Spleen (tissue), 13 donors: ENCODE data around the gene TTC28. TPM values are rescaled to one million over a fixed set of nuclear protein-coding genes. Genes with fewer than 3 reads are reported as not detected.
"Not testable (repeated sequence)": the region's sequence is repeated elsewhere in the genome, so short reads cannot be mapped to it uniquely, and the experiment has no call there.

Experiments used
- DNase-seq: peaks from one replicate; pipeline ENCODE4 v3.0.0-alpha.2; 2020
- H3K27ac ChIP-seq, 8 donors: fragments of 200-600 bp; sonication (generic) in 7 of 8; 1 replicate in 4 of 8; 2 replicates in 4 of 8; pipeline versions ENCODE4 v1.5.0 to v1.8.0; 2016 to 2021; ENCODE audit warnings: inconsistent platforms in 4 of 8, mild to moderate bottlenecking in 4 of 8, moderate library complexity in 1 of 8
- H3K27me3 ChIP-seq, 7 donors: fragments of 200-600 bp; sonication (generic) in 6 of 7; replicated peaks in 1 of 7; 1 replicate in 4 of 7; 2 replicates in 3 of 7; pipeline versions ENCODE4 v1.5.0 to v1.8.0; 2016 to 2021; ENCODE audit warnings: inconsistent platforms in 3 of 7, mild to moderate bottlenecking in 1 of 7
- H3K36me3 ChIP-seq, 6 donors: fragments of 200-600 bp; sonication (generic) in 5 of 6; 1 replicate in 4 of 6; 2 replicates in 2 of 6; pipeline versions ENCODE4 v1.5.0 to v1.8.0; 2016 to 2021; ENCODE audit warnings: inconsistent platforms in 2 of 6
- H3K4me1 ChIP-seq, 6 donors: fragments of 200-600 bp; sonication (generic) in 5 of 6; 1 replicate in 3 of 6; 2 replicates in 3 of 6; pipeline versions ENCODE4 v1.5.0 to v1.8.0; 2016 to 2021; ENCODE audit warnings: inconsistent platforms in 3 of 6
- H3K4me3 ChIP-seq, 8 donors: fragments of 200-600 bp; sonication (generic) in 7 of 8; 1 replicate in 4 of 8; 2 replicates in 4 of 8; pipeline versions ENCODE4 v1.5.0 to v1.8.0; 2016 to 2021; ENCODE audit warnings: inconsistent platforms in 4 of 8, mild to moderate bottlenecking in 4 of 8, moderate library complexity in 2 of 8
- H3K9me3 ChIP-seq, 8 donors: fragments of 200-600 bp; sonication (generic) in 7 of 8; 1 replicate in 4 of 8; 2 replicates in 4 of 8; pipeline versions ENCODE4 v1.5.0 to v1.8.0; 2016 to 2021; ENCODE audit warnings: inconsistent platforms in 4 of 8
- POLR2A ChIP-seq, 3 donors: fragments of 450-650 bp; IDR thresholded peaks; one replicate each; pipeline ENCODE4 v1.5.1; 2017; ENCODE audit warnings: antibody characterized with exemption in 3 of 3, mild to moderate bottlenecking in 1 of 3
- POLR2AphosphoS5 ChIP-seq, 3 donors: sonication (generic); formaldehyde crosslinking; IDR thresholded peaks; one replicate each; pipeline ENCODE4 v1.5.1; 2017; ENCODE audit warnings: antibody characterized with exemption in 3 of 3
- WGBS, 5 donors: extraction: QIAGEN DNeasy Blood & Tissue Kit in 3 of 5; methylation state at CpG; one replicate each; pipeline versions ENCODE4 v1.1.5 to v1.1.7; 2013 to 2018; 5-methylcytosine and 5-hydroxymethylcytosine counted together
- intact Hi-C: fragments of 100-400 bp; cut with DNase I; formaldehyde crosslinking; loops from one replicate; pipeline ENCODE4 v1.15.0; 2023; ENCODE audit warnings: low total_unique reads
- long read RNA-seq, 2 donors: transcript quantifications; one replicate each; lab custom pipeline, GENCODE V29; 2026
- polyA plus RNA-seq, 3 donors: library from polyadenylated mRNA; stranded (reverse); fragments of 200-250 nt; gene quantifications; one replicate each; pipeline ENCODE4 v1.2.1, GENCODE V29; 2013
- total RNA-seq, 7 donors: library from RNA; depleted of rRNA in 3 of 7; stranded (reverse); fragments of >200 nt in 3 of 7; fragmentation: NEBNext Ultra II Directional in 4 of 7; extraction: Animal tissue kit (Norgen Biotek cat#: 25700) in 4 of 7; gene quantifications; one replicate each; pipeline versions ENCODE4 v1.1.0 to v1.2.1, GENCODE V29; 2016 to 2021
- TF ChIP-seq, protein P1 (sequence below), 11 experiments: fragments of 200-600 bp in 7 of 11; fragments of 450-650 bp in 4 of 11; sonication (generic) in 4 of 11; IDR thresholded peaks in 8 of 11; conservative IDR thresholded peaks in 3 of 11; 1 replicate in 7 of 11; 2 replicates in 4 of 11; pipeline versions ENCODE4 v1.4.0 to v1.8.0; 2016 to 2021; ENCODE audit warnings: antibody characterized with exemption in 11 of 11, inconsistent platforms in 4 of 11, mild to moderate bottlenecking in 1 of 11
- donor health status: healthy with polysubstance abuse.
- donor health status: DM: no; HTN: no; CAD: no; lungs with moderate emphysema.
- donor health status: DM: no; HTN: no; CAD: no.
- donor health status: Bipolar disorder and iron deficiency.
- donor health status: healthy.
- donor health status: DM: no; HTN: no; CAD: no.
- donor health status: DM: yes; HTN: yes; CAD: no.

TTC28 gene
- total RNA-seq (10 to 100 TPM; 22.6 to 69.0 (median 39.5) TPM), polyA plus RNA-seq (1 to 10 TPM in 1 of 3 donors, under 1 TPM in 2; 0.62 to 2.8 (median 0.76) TPM)
- long read RNA-seq, donor 1, partial matches to known transcripts: 0 of 4 reads
- long read RNA-seq, donor 1, other reads (novel, unspliced or antisense): 0 of 4 reads
- long read RNA-seq, donor 2, partial matches to known transcripts: 0 of 1 reads
- long read RNA-seq, donor 2, other reads (novel, unspliced or antisense): 0 of 1 reads

DNA sequence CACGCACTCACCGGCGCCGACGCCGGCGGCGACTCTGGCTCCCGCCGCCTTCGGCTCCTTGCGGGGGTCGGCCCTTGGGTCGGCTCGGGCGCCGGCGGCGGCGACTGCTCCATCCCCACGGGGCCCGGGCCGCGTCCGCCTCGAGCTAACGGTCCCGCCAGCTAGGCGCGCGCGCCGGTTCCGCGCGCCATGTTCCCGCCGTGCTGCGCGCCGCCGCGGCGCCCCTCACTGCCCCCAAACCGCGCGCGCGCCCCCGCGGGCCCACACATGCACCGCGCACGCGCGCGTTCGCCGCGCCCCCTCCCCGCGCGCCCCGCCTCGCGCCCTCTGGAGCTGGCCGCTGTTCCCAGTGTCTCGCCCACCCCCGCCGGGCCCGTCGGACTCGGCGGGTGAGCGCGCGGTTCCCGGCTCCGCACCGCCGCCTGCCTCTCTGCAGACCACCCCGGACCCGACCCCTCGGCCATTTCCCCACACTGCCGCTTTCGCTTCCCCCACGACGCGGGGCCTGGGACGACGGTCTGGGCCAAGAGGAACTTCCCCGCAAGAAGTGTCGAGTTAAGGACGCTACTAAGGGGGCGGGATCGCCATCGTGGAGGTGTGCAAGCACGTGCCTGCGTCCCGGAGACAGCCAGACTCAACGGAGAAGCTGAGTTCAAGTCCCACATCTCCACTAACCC, at the start of gene TTC28:
TSS of gene TTC28 (minus strand) at position 230 of the 677 bp plus-strand sequence. CDS start at position 113, 117 bp downstream.
- Histone ChIP-seq H3K4me1 (peaks cover 0 to 31% (median 16%) of the 10 kb centered on the region in 6 donors), H3K27ac (peak within 1 kb of the TSS in 7 of 8 donors; percentile 36 to 78 (median 71)), H3K27me3 (peaks cover 0 to 62% (median 9%) of the 10 kb centered on the region in 7 donors), H3K4me3 (peak within 1 kb of the TSS; percentile 48 to 77 (median 57))
- H3K36me3 ChIP-seq, intact Hi-C loops, H3K9me3 ChIP-seq: not testable (repeated sequence)
- 1 to 5% (median 3%) methylated on average over 13 to 101 of the region's 101 CpGs for WGBS, 5 donors
- TF ChIP-seq POLR2AphosphoS5 (IDR thresholded peaks at IDR 0.05): peak in 2 of 3 donors; percentile 29
- DNase-seq: peak; percentile 88

DNA sequence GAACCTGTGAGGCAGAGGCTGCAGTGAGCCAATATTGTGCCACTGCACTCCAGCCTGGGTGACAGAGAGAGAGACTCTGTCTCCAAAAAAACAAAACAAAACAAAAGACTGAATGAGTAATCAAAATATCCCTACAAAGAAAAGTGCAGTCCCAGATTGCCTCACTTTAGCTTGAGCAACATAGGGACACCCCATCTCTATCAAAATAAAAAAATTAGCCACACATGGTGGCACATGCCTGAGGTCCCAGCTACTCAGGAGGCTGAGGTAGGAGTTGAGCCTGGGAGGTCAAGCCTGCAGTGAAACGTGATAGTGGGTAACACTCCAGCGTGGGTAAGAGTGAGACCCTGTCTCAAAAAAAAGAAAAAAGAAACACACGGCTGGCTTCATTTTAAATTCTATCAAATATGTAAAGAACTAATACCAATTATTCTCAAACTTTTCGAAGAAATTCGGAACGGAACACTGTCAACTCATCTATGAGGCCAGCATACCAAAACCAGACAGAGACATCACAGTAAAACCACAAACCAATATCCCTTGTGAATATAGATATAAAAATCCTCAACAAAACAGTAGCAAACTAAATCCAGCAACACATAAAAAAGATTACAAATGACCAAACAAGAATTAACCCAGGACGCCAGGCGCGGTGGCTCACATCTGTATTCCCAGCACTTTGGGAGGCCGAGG, 49.1 kb upstream of the TTC28 start:
- no peak overlapping the region for H3K27ac ChIP-seq
- no peaks in the 10 kb centered on the region for H3K27me3 ChIP-seq
- no peaks in the 10 kb centered on the region for H3K4me1 ChIP-seq
- intact Hi-C loops: no loop called here
- 87 to 91% (median 89%) methylated on average over 10 of the region's 10 CpGs for WGBS, 5 donors
- peaks cover 0 to 67% (median 21%) of the 10 kb centered on the region in 6 donors for H3K36me3 ChIP-seq
- DNase-seq: no peak
- H3K9me3 ChIP-seq: no peaks in the 10 kb centered on the region
- no peak overlapping the region for H3K4me3 ChIP-seq
- TF ChIP-seq POLR2AphosphoS5 (IDR thresholded peaks at IDR 0.05) (no peak), POLR2A (IDR thresholded peaks at IDR 0.05) (no peak)
- TF ChIP-seq, protein P1, sequence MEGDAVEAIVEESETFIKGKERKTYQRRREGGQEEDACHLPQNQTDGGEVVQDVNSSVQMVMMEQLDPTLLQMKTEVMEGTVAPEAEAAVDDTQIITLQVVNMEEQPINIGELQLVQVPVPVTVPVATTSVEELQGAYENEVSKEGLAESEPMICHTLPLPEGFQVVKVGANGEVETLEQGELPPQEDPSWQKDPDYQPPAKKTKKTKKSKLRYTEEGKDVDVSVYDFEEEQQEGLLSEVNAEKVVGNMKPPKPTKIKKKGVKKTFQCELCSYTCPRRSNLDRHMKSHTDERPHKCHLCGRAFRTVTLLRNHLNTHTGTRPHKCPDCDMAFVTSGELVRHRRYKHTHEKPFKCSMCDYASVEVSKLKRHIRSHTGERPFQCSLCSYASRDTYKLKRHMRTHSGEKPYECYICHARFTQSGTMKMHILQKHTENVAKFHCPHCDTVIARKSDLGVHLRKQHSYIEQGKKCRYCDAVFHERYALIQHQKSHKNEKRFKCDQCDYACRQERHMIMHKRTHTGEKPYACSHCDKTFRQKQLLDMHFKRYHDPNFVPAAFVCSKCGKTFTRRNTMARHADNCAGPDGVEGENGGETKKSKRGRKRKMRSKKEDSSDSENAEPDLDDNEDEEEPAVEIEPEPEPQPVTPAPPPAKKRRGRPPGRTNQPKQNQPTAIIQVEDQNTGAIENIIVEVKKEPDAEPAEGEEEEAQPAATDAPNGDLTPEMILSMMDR (IDR thresholded peaks at IDR 0.05 in 8 of 11, conservative IDR thresholded peaks at IDR 0.05 in 3 of 11): no peak

- 93 to 100% (median 95%) methylated on average over 1 of the region's 1 CpG for WGBS, 5 donors
- TF ChIP-seq, protein P1 (IDR thresholded peaks at IDR 0.05 in 8 of 11, conservative IDR thresholded peaks at IDR 0.05 in 3 of 11): no peak
- TF ChIP-seq POLR2A (IDR thresholded peaks at IDR 0.05): no peak
- no peak for TF ChIP-seq POLR2AphosphoS5 (IDR thresholded peaks at IDR 0.05)
- no peaks in the 10 kb centered on the region for H3K27me3 ChIP-seq
- peaks cover 0 to 67% (median 18%) of the 10 kb centered on the region in 6 donors for H3K36me3 ChIP-seq
- H3K27ac ChIP-seq: no peak overlapping the region
- no peak overlapping the region for H3K4me3 ChIP-seq
- no peaks in the 10 kb centered on the region for H3K4me1 ChIP-seq
- no peak for DNase-seq
- intact Hi-C loops: no loop called here
- H3K9me3 ChIP-seq: no peaks in the 10 kb centered on the region
Observed at GRCh38 chr22:28728002-28728401, 48.4 kb upstream of the TTC28 start.

GRCh38 chr22:28718044-28718443, 38.4 kb upstream of the TTC28 start:
- no peak for DNase-seq
- TF ChIP-seq, protein P1 (IDR thresholded peaks at IDR 0.05 in 8 of 11, conservative IDR thresholded peaks at IDR 0.05 in 3 of 11): no peak
- no peak for TF ChIP-seq POLR2A (IDR thresholded peaks at IDR 0.05)
- TF ChIP-seq POLR2AphosphoS5 (IDR thresholded peaks at IDR 0.05): no peak
- peaks cover 0 to 44% (median 6%) of the 10 kb centered on the region in 6 donors for H3K36me3 ChIP-seq
- no peaks in the 10 kb centered on the region for H3K27me3 ChIP-seq
- no peaks in the 10 kb centered on the region for H3K9me3 ChIP-seq
- intact Hi-C loops: no loop called here
- H3K27ac ChIP-seq: no peak overlapping the region
- H3K4me1 ChIP-seq: no peaks in the 10 kb centered on the region
- 87 to 98% (median 94%) methylated on average over 3 of the region's 3 CpGs for WGBS, 5 donors
- no peak overlapping the region for H3K4me3 ChIP-seq
